Heart left ventricle (tissue), 13 donors: ENCODE data around the gene PADI2.

ENCODE experiments used
- CTCF ChIP-seq, 12 donors: fragments of 200-600 bp; sonication (generic) in 4 of 12; IDR thresholded peaks; one replicate each; pipeline versions ENCODE4 v1.5.0 to v1.8.0; 2018 to 2022; ENCODE audit warnings: antibody characterized with exemption in 12 of 12, mild to moderate bottlenecking in 5 of 12
- POLR2A ChIP-seq, 2 donors: fragments of 450-650 bp; IDR thresholded peaks; one replicate each; pipeline ENCODE4 v1.6.1; 2017; ENCODE audit warnings: antibody characterized with exemption in 2 of 2, mild to moderate bottlenecking in 2 of 2, moderate library complexity in 2 of 2
- donor health status: ischemic (EF 13 %, LVEDD 7.1; RV severe dilation, severe dysfunction).
- donor health status: DM: no; HTN: yes; CAD: no.
- donor health status: DM: no; HTN: no; CAD: no.
- donor health status: ischemic (EF 25% LVEDD 6.9; RV normal size, moderate dysfunction).
- donor health status: ischemic (EF 25% LVEDD 5.7; RV mildly dilated, moderate dysfunction).
- donor health status: ischemic (EF 35%, LVEDD 5.7; RV mildly dilated, moderate dysfunction).
- donor health status: nonischemic (EF 11% LVEDD 7.7; RV severe dilation, severe dysfunction).
- donor health status: DM: yes; HTN: yes; CAD: no.
- donor health status: PGD.
- donor health status: ischemic (EF 29% LVEDD 5.4; RV normal size, mild dysfunction).
- donor health status: nonischemic (EF 23%, LVEDD 6.1; RV moderate dilation, normal function).

GRCh38 chr1:17118268-17118667 is 983 bp downstream of the PADI2 start:
- TF ChIP-seq CTCF (IDR thresholded peaks at IDR 0.05): no peak
- TF ChIP-seq POLR2A (IDR thresholded peaks at IDR 0.05): no peak
